GM23338 (cell line): ENCODE results near the gene CCDC92B. TPM values are rescaled to one million over a fixed set of nuclear protein-coding genes. Genes with fewer than 3 reads are reported as not detected.

Experiments used
- ATAC-seq: fragments of 200-7000 bp; cut with Tn5 transposase; 3 replicates; pipeline ENCODE4 v1.9.1; 2020
- DNase-seq: peaks from one replicate; pipeline ENCODE4 v3.0.0-alpha.2; 2015; ENCODE audit warnings: low spot score
- H2AFZ ChIP-seq: fragments of 200-600 bp; sonication (generic); 2 replicates; pipeline ENCODE4 v1.8.0; 2016; ENCODE audit warnings: antibody characterized with exemption, mild to moderate bottlenecking, moderate library complexity
- H3F3A ChIP-seq: fragments of 200-600 bp; sonication (generic); replicated peaks from 2 replicates; pipeline ENCODE4 v1.8.0; 2017; ENCODE audit warnings: antibody characterized with exemption, mixed run types, low read depth
- H3K27ac ChIP-seq: fragments of 200-600 bp; sonication (generic); 2 replicates; pipeline ENCODE4 v1.6.1; 2016; ENCODE audit warnings: low read depth
- H3K27me3 ChIP-seq: fragments of 200-600 bp; sonication (generic); 2 replicates; pipeline ENCODE4 v1.8.0; 2016; ENCODE audit warnings: mild to moderate bottlenecking, mixed run types, moderate library complexity; ENCODE audit not compliant: insufficient read depth
- H3K36me3 ChIP-seq: fragments of 200-600 bp; sonication (generic); 2 replicates; pipeline ENCODE4 v1.8.0; 2016; ENCODE audit warnings: mild to moderate bottlenecking; ENCODE audit not compliant: insufficient read depth
- H3K4me1 ChIP-seq: fragments of 200-600 bp; sonication (generic); 2 replicates; pipeline ENCODE4 v1.8.0; 2016; ENCODE audit warnings: mild to moderate bottlenecking, moderate library complexity; ENCODE audit not compliant: insufficient read depth
- H3K4me2 ChIP-seq: fragments of 200-600 bp; sonication (generic); 2 replicates; pipeline ENCODE4 v1.7.1; 2017; ENCODE audit warnings: mixed run types
- H3K4me3 ChIP-seq: fragments of 200-600 bp; sonication (generic); 2 replicates; pipeline ENCODE4 v1.6.1; 2016; ENCODE audit warnings: mixed run types
- H3K79me2 ChIP-seq: fragments of 200-600 bp; sonication (generic); replicated peaks from 2 replicates; pipeline ENCODE4 v1.8.0; 2017; ENCODE audit warnings: mild to moderate bottlenecking; ENCODE audit not compliant: insufficient read depth
- H3K9me2 ChIP-seq: fragments of 200-600 bp; sonication (generic); 2 replicates; pipeline ENCODE4 v1.8.0; 2017; ENCODE audit not compliant: insufficient read depth
- H4K20me1 ChIP-seq: fragments of 200-600 bp; sonication (generic); replicated peaks from 2 replicates; pipeline ENCODE4 v1.8.0; 2017; ENCODE audit warnings: mild to moderate bottlenecking; ENCODE audit not compliant: insufficient read depth
- H3K27ac Mint-ChIP-seq: 2 replicates; pipeline ENCODE4 v1.8.0; 2020; ENCODE audit warnings: inconsistent platforms, mild to moderate bottlenecking, moderate library complexity, mixed read lengths
- H3K27me3 Mint-ChIP-seq: 3 replicates; pipeline ENCODE4 v1.8.0; 2022; ENCODE audit warnings: low read depth, mild to moderate bottlenecking, moderate library complexity, mixed read lengths, inconsistent platforms; ENCODE audit not compliant: insufficient read depth, poor library complexity
- H3K36me3 Mint-ChIP-seq: 3 replicates; pipeline ENCODE4 v1.8.0; 2021; ENCODE audit warnings: low read depth, mild to moderate bottlenecking, inconsistent platforms, moderate library complexity, mixed read lengths
- H3K4me1 Mint-ChIP-seq: 3 replicates; pipeline ENCODE4 v1.8.0; 2020; ENCODE audit warnings: mild to moderate bottlenecking, inconsistent platforms, mixed read lengths
- H3K4me3 Mint-ChIP-seq: 3 replicates; pipeline ENCODE4 v1.8.0; 2021; ENCODE audit warnings: moderate library complexity, mild to moderate bottlenecking, inconsistent platforms, mixed read lengths
- H3K9me3 Mint-ChIP-seq: 3 replicates; pipeline ENCODE4 v1.8.0; 2020; ENCODE audit warnings: moderate library complexity, mild to moderate bottlenecking, inconsistent platforms, mixed read lengths
- CREB1 ChIP-seq: fragments of 250-450 bp; sonication (Bioruptor Pico); IDR thresholded peaks from 2 replicates; pipeline ENCODE4 v1.5.0; 2020; ENCODE audit warnings: low read depth, mild to moderate bottlenecking, moderate library complexity
- EZH2 ChIP-seq: fragments of 200-600 bp; sonication (generic); IDR thresholded peaks from one replicate; pipeline ENCODE4 v1.8.0; 2017; ENCODE audit warnings: antibody characterized with exemption, mild to moderate bottlenecking, low read depth; ENCODE audit not compliant: unreplicated experiment
- EZH2phosphoT487 ChIP-seq: fragments of 200-600 bp; sonication (generic); IDR thresholded peaks from one replicate; pipeline ENCODE4 v1.8.1; 2018; ENCODE audit warnings: antibody characterized with exemption; ENCODE audit not compliant: unreplicated experiment
- JUNB ChIP-seq: IDR thresholded peaks from one replicate; pipeline ENCODE4 v1.6.1; 2016; ENCODE audit warnings: antibody characterized with exemption; ENCODE audit not compliant: unreplicated experiment
- NANOG ChIP-seq: IDR thresholded peaks from 2 replicates; pipeline ENCODE4 v1.6.1; 2016; ENCODE audit warnings: antibody characterized with exemption, borderline replicate concordance
- POLR2AphosphoS5 ChIP-seq: IDR thresholded peaks from 2 replicates; pipeline ENCODE4 v1.6.1; 2016; ENCODE audit warnings: antibody characterized with exemption, low read depth
- STAT1 ChIP-seq: IDR thresholded peaks from one replicate; pipeline ENCODE4 v1.6.1; 2016; ENCODE audit warnings: antibody characterized with exemption; ENCODE audit not compliant: unreplicated experiment
- ZNF114 ChIP-seq: fragments of 250-450 bp; sonication (Bioruptor Pico); IDR thresholded peaks from 2 replicates; pipeline ENCODE4 v1.5.0; 2020; ENCODE audit warnings: mild to moderate bottlenecking, moderate library complexity
- ZNF331 ChIP-seq: fragments of 250-450 bp; sonication (Bioruptor Pico); IDR thresholded peaks from 2 replicates; pipeline ENCODE4 v1.5.0; 2020; ENCODE audit warnings: low read depth, mild to moderate bottlenecking, moderate library complexity
- polyA plus RNA-seq: library from polyadenylated mRNA; unstranded; fragments of >200 nt; fragmentation: Nextera tagmentation; extraction: Ambion mirVana; gene quantifications from 2 replicates; pipeline ENCODE4 v1.2.1, GENCODE V29; 2016
- total RNA-seq: library from RNA; depleted of rRNA; stranded (reverse); fragments of >200 nt; shearing (Covaris generic); gene quantifications from 2 replicates; pipeline ENCODE4 v1.2.3, GENCODE V29; 2014
- TF ChIP-seq, protein P1 (sequence below): fragments of 250-450 bp; sonication (Bioruptor Pico); IDR thresholded peaks from 2 replicates; pipeline ENCODE4 v1.5.0; 2020; ENCODE audit warnings: mild to moderate bottlenecking, moderate library complexity
- TF ChIP-seq, protein P2 (sequence below): IDR thresholded peaks from 2 replicates; pipeline ENCODE4 v1.6.1; 2016; ENCODE audit warnings: antibody characterized with exemption
- TF ChIP-seq, protein P3 (sequence below): IDR thresholded peaks from one replicate; pipeline ENCODE4 v1.6.1; 2018; ENCODE audit warnings: antibody characterized with exemption; ENCODE audit not compliant: unreplicated experiment
- TF ChIP-seq, protein P4 (sequence below), 2 experiments: fragments of 200-600 bp in 1 of 2; sonication (generic) in 1 of 2; conservative IDR thresholded peaks; 2 replicates each; pipeline versions ENCODE4 v1.5.1 to v1.6.1; 2016 to 2017; ENCODE audit warnings: antibody characterized with exemption in 2 of 2, low read depth in 2 of 2, mild to moderate bottlenecking in 2 of 2, moderate library complexity in 1 of 2

The CCDC92B gene
- total and polyA plus RNA-seq, 2 experiments from 2014 or later, result 5.7 to 9.1 TPM

DNA sequence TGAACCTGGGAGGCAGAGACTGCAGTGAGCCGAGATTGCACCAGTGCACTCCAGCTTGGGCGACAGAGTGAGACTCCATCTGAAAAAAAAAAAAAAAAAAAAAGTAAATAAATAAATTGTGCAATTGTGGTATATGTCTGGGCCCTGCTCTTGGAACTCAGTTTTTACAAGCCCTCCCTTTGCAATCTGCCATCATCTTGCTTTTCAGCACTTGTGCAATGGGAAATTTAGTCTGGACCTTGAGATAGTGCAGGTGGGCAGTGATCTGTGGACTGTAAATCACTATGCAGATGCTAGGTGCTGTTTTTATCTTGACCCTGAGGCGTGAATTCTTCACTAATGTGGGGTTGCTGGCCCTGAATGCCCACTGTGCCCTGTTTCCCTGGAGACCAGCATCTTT is 40.2 kb upstream of the CCDC92B start:
- Histone ChIP-seq H3K36me3 (no peaks in the 10 kb centered on the region), H3K27ac (no peak overlapping the region), H3F3A (no peaks in the 10 kb centered on the region), H3K27me3 (no peaks in the 10 kb centered on the region), H3K4me1 (no peaks in the 10 kb centered on the region), H3K4me2 (no peak overlapping the region), H2AFZ (no peak overlapping the region), H3K9me2 (no peaks in the 10 kb centered on the region), H3K79me2 (no peaks in the 10 kb centered on the region), H4K20me1 (no peaks in the 10 kb centered on the region), H3K4me3 (no peak overlapping the region)
- Mint-ChIP-seq H3K36me3 (no peaks in the 10 kb centered on the region; the same call in 2 of the 3 replicates), H3K9me3 (no peaks in the 10 kb centered on the region), H3K27ac (no peak overlapping the region), H3K4me1 (peaks cover 5% of the 10 kb centered on the region), H3K27me3 (peaks cover 4% of the 10 kb centered on the region), H3K4me3 (no peak overlapping the region)
- ATAC-seq (no peak), DNase-seq (no peak)
- TF ChIP-seq STAT1 (no peak), ZNF114 (no peak), CREB1 (no peak), ZNF331 (CRISPR knock-in tag) (no peak), EZH2 (no peak), JUNB (no peak), POLR2AphosphoS5 (no peak), EZH2phosphoT487 (no peak), NANOG (no peak)
- TF ChIP-seq, protein P1, sequence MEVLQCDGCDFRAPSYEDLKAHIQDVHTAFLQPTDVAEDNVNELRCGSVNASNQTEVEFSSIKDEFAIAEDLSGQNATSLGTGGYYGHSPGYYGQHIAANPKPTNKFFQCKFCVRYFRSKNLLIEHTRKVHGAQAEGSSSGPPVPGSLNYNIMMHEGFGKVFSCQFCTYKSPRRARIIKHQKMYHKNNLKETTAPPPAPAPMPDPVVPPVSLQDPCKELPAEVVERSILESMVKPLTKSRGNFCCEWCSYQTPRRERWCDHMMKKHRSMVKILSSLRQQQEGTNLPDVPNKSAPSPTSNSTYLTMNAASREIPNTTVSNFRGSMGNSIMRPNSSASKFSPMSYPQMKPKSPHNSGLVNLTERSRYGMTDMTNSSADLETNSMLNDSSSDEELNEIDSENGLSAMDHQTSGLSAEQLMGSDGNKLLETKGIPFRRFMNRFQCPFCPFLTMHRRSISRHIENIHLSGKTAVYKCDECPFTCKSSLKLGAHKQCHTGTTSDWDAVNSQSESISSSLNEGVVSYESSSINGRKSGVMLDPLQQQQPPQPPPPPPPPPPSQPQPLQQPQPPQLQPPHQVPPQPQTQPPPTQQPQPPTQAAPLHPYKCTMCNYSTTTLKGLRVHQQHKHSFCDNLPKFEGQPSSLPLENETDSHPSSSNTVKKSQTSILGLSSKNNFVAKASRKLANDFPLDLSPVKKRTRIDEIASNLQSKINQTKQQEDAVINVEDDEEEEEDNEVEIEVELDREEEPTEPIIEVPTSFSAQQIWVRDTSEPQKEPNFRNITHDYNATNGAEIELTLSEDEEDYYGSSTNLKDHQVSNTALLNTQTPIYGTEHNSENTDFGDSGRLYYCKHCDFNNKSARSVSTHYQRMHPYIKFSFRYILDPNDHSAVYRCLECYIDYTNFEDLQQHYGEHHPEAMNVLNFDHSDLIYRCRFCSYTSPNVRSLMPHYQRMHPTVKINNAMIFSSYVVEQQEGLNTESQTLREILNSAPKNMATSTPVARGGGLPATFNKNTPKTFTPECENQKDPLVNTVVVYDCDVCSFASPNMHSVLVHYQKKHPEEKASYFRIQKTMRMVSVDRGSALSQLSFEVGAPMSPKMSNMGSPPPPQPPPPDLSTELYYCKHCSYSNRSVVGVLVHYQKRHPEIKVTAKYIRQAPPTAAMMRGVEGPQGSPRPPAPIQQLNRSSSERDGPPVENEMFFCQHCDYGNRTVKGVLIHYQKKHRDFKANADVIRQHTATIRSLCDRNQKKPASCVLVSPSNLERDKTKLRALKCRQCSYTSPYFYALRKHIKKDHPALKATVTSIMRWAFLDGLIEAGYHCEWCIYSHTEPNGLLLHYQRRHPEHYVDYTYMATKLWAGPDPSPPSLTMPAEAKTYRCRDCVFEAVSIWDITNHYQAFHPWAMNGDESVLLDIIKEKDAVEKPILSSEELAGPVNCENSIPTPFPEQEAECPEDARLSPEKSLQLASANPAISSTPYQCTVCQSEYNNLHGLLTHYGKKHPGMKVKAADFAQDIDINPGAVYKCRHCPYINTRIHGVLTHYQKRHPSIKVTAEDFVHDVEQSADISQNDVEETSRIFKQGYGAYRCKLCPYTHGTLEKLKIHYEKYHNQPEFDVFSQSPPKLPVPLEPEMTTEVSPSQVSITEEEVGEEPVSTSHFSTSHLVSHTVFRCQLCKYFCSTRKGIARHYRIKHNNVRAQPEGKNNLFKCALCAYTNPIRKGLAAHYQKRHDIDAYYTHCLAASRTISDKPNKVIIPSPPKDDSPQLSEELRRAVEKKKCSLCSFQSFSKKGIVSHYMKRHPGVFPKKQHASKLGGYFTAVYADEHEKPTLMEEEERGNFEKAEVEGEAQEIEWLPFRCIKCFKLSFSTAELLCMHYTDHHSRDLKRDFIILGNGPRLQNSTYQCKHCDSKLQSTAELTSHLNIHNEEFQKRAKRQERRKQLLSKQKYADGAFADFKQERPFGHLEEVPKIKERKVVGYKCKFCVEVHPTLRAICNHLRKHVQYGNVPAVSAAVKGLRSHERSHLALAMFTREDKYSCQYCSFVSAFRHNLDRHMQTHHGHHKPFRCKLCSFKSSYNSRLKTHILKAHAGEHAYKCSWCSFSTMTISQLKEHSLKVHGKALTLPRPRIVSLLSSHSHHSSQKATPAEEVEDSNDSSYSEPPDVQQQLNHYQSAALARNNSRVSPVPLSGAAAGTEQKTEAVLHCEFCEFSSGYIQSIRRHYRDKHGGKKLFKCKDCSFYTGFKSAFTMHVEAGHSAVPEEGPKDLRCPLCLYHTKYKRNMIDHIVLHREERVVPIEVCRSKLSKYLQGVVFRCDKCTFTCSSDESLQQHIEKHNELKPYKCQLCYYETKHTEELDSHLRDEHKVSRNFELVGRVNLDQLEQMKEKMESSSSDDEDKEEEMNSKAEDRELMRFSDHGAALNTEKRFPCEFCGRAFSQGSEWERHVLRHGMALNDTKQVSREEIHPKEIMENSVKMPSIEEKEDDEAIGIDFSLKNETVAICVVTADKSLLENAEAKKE (CRISPR knock-in tag), result no peak
- TF ChIP-seq, protein P2, sequence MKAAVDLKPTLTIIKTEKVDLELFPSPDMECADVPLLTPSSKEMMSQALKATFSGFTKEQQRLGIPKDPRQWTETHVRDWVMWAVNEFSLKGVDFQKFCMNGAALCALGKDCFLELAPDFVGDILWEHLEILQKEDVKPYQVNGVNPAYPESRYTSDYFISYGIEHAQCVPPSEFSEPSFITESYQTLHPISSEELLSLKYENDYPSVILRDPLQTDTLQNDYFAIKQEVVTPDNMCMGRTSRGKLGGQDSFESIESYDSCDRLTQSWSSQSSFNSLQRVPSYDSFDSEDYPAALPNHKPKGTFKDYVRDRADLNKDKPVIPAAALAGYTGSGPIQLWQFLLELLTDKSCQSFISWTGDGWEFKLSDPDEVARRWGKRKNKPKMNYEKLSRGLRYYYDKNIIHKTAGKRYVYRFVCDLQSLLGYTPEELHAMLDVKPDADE, result no peak
- TF ChIP-seq, protein P3, sequence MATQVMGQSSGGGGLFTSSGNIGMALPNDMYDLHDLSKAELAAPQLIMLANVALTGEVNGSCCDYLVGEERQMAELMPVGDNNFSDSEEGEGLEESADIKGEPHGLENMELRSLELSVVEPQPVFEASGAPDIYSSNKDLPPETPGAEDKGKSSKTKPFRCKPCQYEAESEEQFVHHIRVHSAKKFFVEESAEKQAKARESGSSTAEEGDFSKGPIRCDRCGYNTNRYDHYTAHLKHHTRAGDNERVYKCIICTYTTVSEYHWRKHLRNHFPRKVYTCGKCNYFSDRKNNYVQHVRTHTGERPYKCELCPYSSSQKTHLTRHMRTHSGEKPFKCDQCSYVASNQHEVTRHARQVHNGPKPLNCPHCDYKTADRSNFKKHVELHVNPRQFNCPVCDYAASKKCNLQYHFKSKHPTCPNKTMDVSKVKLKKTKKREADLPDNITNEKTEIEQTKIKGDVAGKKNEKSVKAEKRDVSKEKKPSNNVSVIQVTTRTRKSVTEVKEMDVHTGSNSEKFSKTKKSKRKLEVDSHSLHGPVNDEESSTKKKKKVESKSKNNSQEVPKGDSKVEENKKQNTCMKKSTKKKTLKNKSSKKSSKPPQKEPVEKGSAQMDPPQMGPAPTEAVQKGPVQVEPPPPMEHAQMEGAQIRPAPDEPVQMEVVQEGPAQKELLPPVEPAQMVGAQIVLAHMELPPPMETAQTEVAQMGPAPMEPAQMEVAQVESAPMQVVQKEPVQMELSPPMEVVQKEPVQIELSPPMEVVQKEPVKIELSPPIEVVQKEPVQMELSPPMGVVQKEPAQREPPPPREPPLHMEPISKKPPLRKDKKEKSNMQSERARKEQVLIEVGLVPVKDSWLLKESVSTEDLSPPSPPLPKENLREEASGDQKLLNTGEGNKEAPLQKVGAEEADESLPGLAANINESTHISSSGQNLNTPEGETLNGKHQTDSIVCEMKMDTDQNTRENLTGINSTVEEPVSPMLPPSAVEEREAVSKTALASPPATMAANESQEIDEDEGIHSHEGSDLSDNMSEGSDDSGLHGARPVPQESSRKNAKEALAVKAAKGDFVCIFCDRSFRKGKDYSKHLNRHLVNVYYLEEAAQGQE, result no peak
- TF ChIP-seq, protein P4, sequence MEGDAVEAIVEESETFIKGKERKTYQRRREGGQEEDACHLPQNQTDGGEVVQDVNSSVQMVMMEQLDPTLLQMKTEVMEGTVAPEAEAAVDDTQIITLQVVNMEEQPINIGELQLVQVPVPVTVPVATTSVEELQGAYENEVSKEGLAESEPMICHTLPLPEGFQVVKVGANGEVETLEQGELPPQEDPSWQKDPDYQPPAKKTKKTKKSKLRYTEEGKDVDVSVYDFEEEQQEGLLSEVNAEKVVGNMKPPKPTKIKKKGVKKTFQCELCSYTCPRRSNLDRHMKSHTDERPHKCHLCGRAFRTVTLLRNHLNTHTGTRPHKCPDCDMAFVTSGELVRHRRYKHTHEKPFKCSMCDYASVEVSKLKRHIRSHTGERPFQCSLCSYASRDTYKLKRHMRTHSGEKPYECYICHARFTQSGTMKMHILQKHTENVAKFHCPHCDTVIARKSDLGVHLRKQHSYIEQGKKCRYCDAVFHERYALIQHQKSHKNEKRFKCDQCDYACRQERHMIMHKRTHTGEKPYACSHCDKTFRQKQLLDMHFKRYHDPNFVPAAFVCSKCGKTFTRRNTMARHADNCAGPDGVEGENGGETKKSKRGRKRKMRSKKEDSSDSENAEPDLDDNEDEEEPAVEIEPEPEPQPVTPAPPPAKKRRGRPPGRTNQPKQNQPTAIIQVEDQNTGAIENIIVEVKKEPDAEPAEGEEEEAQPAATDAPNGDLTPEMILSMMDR (conservative IDR thresholded peaks at IDR 0.05; ENCODE audit: low read depth in 2 of 2), result no peak
